ENCODE measurements around the gene PDSS2. TPM values are rescaled to one million over a fixed set of nuclear protein-coding genes. Genes with fewer than 3 reads are reported as not detected.

PDSS2 gene
- total and polyA plus RNA-seq, 4 donors, result 6.6 to 19.8 (median 15.6) TPM

- H3K27me3 ChIP-seq (ENCODE audit: control insufficient read depth in 3 of 3, insufficient read depth in 3 of 3, low read length in 2 of 3), result no peaks in the 10 kb centered on the region
- no peaks in the 10 kb centered on the region for H3K36me3 ChIP-seq (ENCODE audit: control insufficient read depth in 4 of 4, insufficient read depth in 4 of 4, low read length in 4 of 4)
- ATAC-seq (ENCODE audit: insufficient read depth, low FRiP score) (no peak), DNase-seq (no peak)
- H3K9me3 ChIP-seq (ENCODE audit: control insufficient read depth in 4 of 4, insufficient read depth in 3 of 4, low read length in 3 of 4), result no peaks in the 10 kb centered on the region
- H3K4me3 ChIP-seq, result no peak overlapping the region
- H3K27ac ChIP-seq (ENCODE audit: low read depth in 1 of 2, low read length in 1 of 2), result no peak overlapping the region
- H3K9ac ChIP-seq (ENCODE audit: insufficient read depth in 1 of 2, low read length in 2 of 2), result no peak overlapping the region
- no peak for TF ChIP-seq CTCF (IDR thresholded peaks at IDR 0.05; ENCODE audit: control extremely low read depth, extremely low read depth)
- WGBS, 2 donors, result 90 to 94% methylated on average over 2 of the region's 2 CpGs
- H3K4me1 ChIP-seq (ENCODE audit: control insufficient read depth in 5 of 5, insufficient read depth in 5 of 5, low read length in 5 of 5), result peaks cover 0 to 22% (median 8%) of the 10 kb centered on the region in 5 donors
These were observed 49.4 kb downstream of the PDSS2 start for GRCh38 chr6:107409942-107410341.

GRCh38 chr6:107408714-107409113 is 50.6 kb downstream of the PDSS2 start:
- Histone ChIP-seq H3K4me1 (ENCODE audit: control insufficient read depth in 5 of 5, insufficient read depth in 5 of 5, low read length in 5 of 5) (peaks cover 0 to 11% (median 0%) of the 10 kb centered on the region in 5 donors), H3K9me3 (ENCODE audit: control insufficient read depth in 4 of 4, insufficient read depth in 3 of 4, low read length in 3 of 4) (peaks cover 0 to 7% (median 0%) of the 10 kb centered on the region in 4 donors), H3K27ac (ENCODE audit: low read depth in 1 of 2, low read length in 1 of 2) (no peak overlapping the region), H3K36me3 (ENCODE audit: control insufficient read depth in 4 of 4, insufficient read depth in 4 of 4, low read length in 4 of 4) (no peaks in the 10 kb centered on the region), H3K4me3 (no peak overlapping the region), H3K27me3 (ENCODE audit: control insufficient read depth in 3 of 3, insufficient read depth in 3 of 3, low read length in 2 of 3) (no peaks in the 10 kb centered on the region), H3K9ac (ENCODE audit: insufficient read depth in 1 of 2, low read length in 2 of 2) (no peak overlapping the region)
- no peak for DNase-seq
- no peak for TF ChIP-seq CTCF (IDR thresholded peaks at IDR 0.05; ENCODE audit: control extremely low read depth, extremely low read depth)
- WGBS, 2 donors, result 71 to 92% methylated on average over 3 of the region's 3 CpGs
- ATAC-seq (ENCODE audit: insufficient read depth, low FRiP score), result no peak

GRCh38 chr6:107405002-107405401 is 54.4 kb downstream of the PDSS2 start:
- DNase-seq (no peak), ATAC-seq (ENCODE audit: insufficient read depth, low FRiP score) (no peak)
- Histone ChIP-seq H3K27me3 (ENCODE audit: control insufficient read depth in 3 of 3, insufficient read depth in 3 of 3, low read length in 2 of 3) (no peaks in the 10 kb centered on the region), H3K9me3 (ENCODE audit: control insufficient read depth in 4 of 4, insufficient read depth in 3 of 4, low read length in 3 of 4) (peaks cover 0 to 23% (median 7%) of the 10 kb centered on the region in 4 donors), H3K9ac (ENCODE audit: insufficient read depth in 1 of 2, low read length in 2 of 2) (no peak overlapping the region), H3K36me3 (ENCODE audit: control insufficient read depth in 4 of 4, insufficient read depth in 4 of 4, low read length in 4 of 4) (peaks cover 0 to 6% (median 3%) of the 10 kb centered on the region in 4 donors), H3K27ac (ENCODE audit: low read depth in 1 of 2, low read length in 1 of 2) (no peak overlapping the region), H3K4me1 (ENCODE audit: control insufficient read depth in 5 of 5, insufficient read depth in 5 of 5, low read length in 5 of 5) (peaks cover 0 to 7% (median 0%) of the 10 kb centered on the region in 5 donors), H3K4me3 (no peak overlapping the region)
- no peak for TF ChIP-seq CTCF (IDR thresholded peaks at IDR 0.05; ENCODE audit: control extremely low read depth, extremely low read depth)
- WGBS, 2 donors, result 94 to 99% methylated on average over 3 of the region's 3 CpGs

GRCh38 chr6:107402533-107402932 is 56.8 kb downstream of the PDSS2 start:
- H3K27me3 ChIP-seq (ENCODE audit: control insufficient read depth in 3 of 3, insufficient read depth in 3 of 3, low read length in 2 of 3), result no peaks in the 10 kb centered on the region
- ATAC-seq (ENCODE audit: insufficient read depth, low FRiP score) (no peak), DNase-seq (no peak)
- no peak overlapping the region for H3K4me3 ChIP-seq
- H3K4me1 ChIP-seq (ENCODE audit: control insufficient read depth in 5 of 5, insufficient read depth in 5 of 5, low read length in 5 of 5), result peaks cover 0 to 3% (median 0%) of the 10 kb centered on the region in 5 donors
- TF ChIP-seq CTCF (IDR thresholded peaks at IDR 0.05; ENCODE audit: control extremely low read depth, extremely low read depth), result no peak
- 100% methylated on average over 1 of the region's 1 CpG for WGBS, 2 donors
- peaks cover 0 to 6% (median 3%) of the 10 kb centered on the region in 4 donors for H3K36me3 ChIP-seq (ENCODE audit: control insufficient read depth in 4 of 4, insufficient read depth in 4 of 4, low read length in 4 of 4)
- H3K9me3 ChIP-seq (ENCODE audit: control insufficient read depth in 4 of 4, insufficient read depth in 3 of 4, low read length in 3 of 4), result peaks cover 0 to 23% (median 7%) of the 10 kb centered on the region in 4 donors
- no peak overlapping the region for H3K9ac ChIP-seq (ENCODE audit: insufficient read depth in 1 of 2, low read length in 2 of 2)
- no peak overlapping the region for H3K27ac ChIP-seq (ENCODE audit: low read depth in 1 of 2, low read length in 1 of 2)

Measured in lung (tissue), 12 donors.